DND-41 (cell line): ENCODE data around the gene AFF3.

Experiments used
- CTCF ChIP-seq: IDR thresholded peaks from 2 replicates; pipeline ENCODE4 v1.5.1; 2012; ENCODE audit warnings: borderline replicate concordance, low read length, moderate library complexity, mild to moderate bottlenecking; ENCODE audit not compliant: poor library complexity, severe bottlenecking; ENCODE audit errors: extremely low read depth
- EZH2 ChIP-seq: IDR thresholded peaks from 3 replicates; pipeline ENCODE4 v1.6.1; 2012; ENCODE audit warnings: borderline replicate concordance, low read depth, mild to moderate bottlenecking, moderate library complexity, low read length, inconsistent platforms; ENCODE audit not compliant: severe bottlenecking

- TF ChIP-seq CTCF (no peak), EZH2 (no peak)
These were observed 23.2 kb downstream of the AFF3 start for GRCh38 chr2:100119235-100119634.
